OCI-LY1 (cell line): ENCODE results near the gene TYW1.
A peak's percentile ranks its signal among the peaks of the same experiment; 100 is the strongest.
"Not testable (repeated sequence)": the region's sequence is repeated elsewhere in the genome, so short reads cannot be mapped to it uniquely, and the experiment has no call there.

Source experiments
- H2AFZ ChIP-seq: fragments of 200-600 bp; sonication (generic), shearing (Covaris generic); 2 replicates; pipeline ENCODE4 v1.6.0; 2014; ENCODE audit warnings: antibody characterized with exemption, mild to moderate bottlenecking, low read length
- H3F3A ChIP-seq: fragments of 200-600 bp; sonication (generic), shearing (Covaris generic); 2 replicates; pipeline ENCODE4 v1.6.0; 2014; ENCODE audit warnings: mild to moderate bottlenecking, antibody characterized with exemption, low read length, moderate library complexity; ENCODE audit not compliant: insufficient read depth
- H3K27ac ChIP-seq: fragments of 200-600 bp; sonication (generic); 2 replicates; pipeline ENCODE4 v1.5.1; 2014; ENCODE audit warnings: low read length, mixed run types, mild to moderate bottlenecking, low read depth; ENCODE audit not compliant: poor library complexity, severe bottlenecking
- H3K27me3 ChIP-seq: fragments of 200-600 bp; sonication (generic); 2 replicates; pipeline ENCODE4 v1.6.0; 2014; ENCODE audit warnings: antibody characterized with exemption, mild to moderate bottlenecking, low read length, moderate library complexity; ENCODE audit not compliant: insufficient read depth
- H3K36me3 ChIP-seq: fragments of 200-600 bp; sonication (generic); 2 replicates; pipeline ENCODE4 v1.6.1; 2014; ENCODE audit warnings: mild to moderate bottlenecking, antibody characterized with exemption, low read length, moderate library complexity, mixed read lengths; ENCODE audit not compliant: insufficient read depth
- H3K4me1 ChIP-seq: fragments of 200-600 bp; sonication (generic); 2 replicates; pipeline ENCODE4 v1.5.1; 2014; ENCODE audit warnings: mild to moderate bottlenecking, low read length, moderate library complexity; ENCODE audit not compliant: insufficient read depth, severe bottlenecking
- H3K4me2 ChIP-seq: fragments of 200-600 bp; sonication (generic), shearing (Covaris generic); 2 replicates; pipeline ENCODE4 v1.6.1; 2014; ENCODE audit warnings: low read length
- H3K4me3 ChIP-seq: fragments of 200-600 bp; sonication (generic); 2 replicates; pipeline ENCODE4 v1.5.1; 2014; ENCODE audit warnings: low read length, low read depth, mild to moderate bottlenecking, mixed read lengths; ENCODE audit not compliant: poor library complexity, severe bottlenecking
- H3K79me2 ChIP-seq: fragments of 200-600 bp; shearing (Covaris generic); 2 replicates; pipeline ENCODE4 v1.6.1; 2016; ENCODE audit warnings: mixed run types, low read length, mixed read lengths; ENCODE audit not compliant: insufficient read depth
- H3K9ac ChIP-seq: fragments of 200-600 bp; sonication (generic), shearing (Covaris generic); 2 replicates; pipeline ENCODE4 v1.6.1; 2014; ENCODE audit warnings: mild to moderate bottlenecking, low read length, mixed read lengths
- H3K9me2 ChIP-seq: fragments of 200-600 bp; sonication (generic), shearing (Covaris generic); 2 replicates; pipeline ENCODE4 v1.6.1; 2014; ENCODE audit warnings: low read depth, mild to moderate bottlenecking, low read length, mixed read lengths
- H3K9me3 ChIP-seq: fragments of 200-600 bp; shearing (Covaris generic); 2 replicates; pipeline ENCODE4 v1.6.1; 2014; ENCODE audit warnings: low read length, mixed read lengths
- H4K20me1 ChIP-seq: fragments of 200-600 bp; sonication (generic), shearing (Covaris generic); 2 replicates; pipeline ENCODE4 v1.6.0; 2016; ENCODE audit warnings: mild to moderate bottlenecking, low read length; ENCODE audit not compliant: insufficient read depth
- CTCF ChIP-seq: fragments of 200-600 bp; sonication (generic), shearing (Covaris generic); IDR thresholded peaks from 2 replicates; pipeline ENCODE4 v1.5.1; 2017; ENCODE audit warnings: mild to moderate bottlenecking, antibody characterized with exemption, low read length, moderate library complexity, mixed read lengths
- EZH2 ChIP-seq: fragments of 200-600 bp; sonication (generic), shearing (Covaris generic); IDR thresholded peaks from 2 replicates; pipeline ENCODE4 v1.8.0; 2017; ENCODE audit warnings: borderline replicate concordance, mixed run types, mild to moderate bottlenecking, antibody characterized with exemption, low read length, moderate library complexity, mixed read lengths

TYW1 gene

GRCh38 chr7:67105377-67105776 lies 108.7 kb downstream of the TYW1 start:
- H3K4me1 ChIP-seq: no peaks in the 10 kb centered on the region

GRCh38 chr7:67106255-67106654 lies 109.6 kb downstream of the TYW1 start:
- not testable (repeated sequence) for H3K4me2 ChIP-seq, H3K4me3 ChIP-seq, H3K9me2 ChIP-seq, H3K27me3 ChIP-seq, H3K4me1 ChIP-seq, H3K9me3 ChIP-seq, H3K79me2 ChIP-seq, H4K20me1 ChIP-seq, H2AFZ ChIP-seq, H3K9ac ChIP-seq, H3K27ac ChIP-seq, H3F3A ChIP-seq
- peaks cover 28% of the 10 kb centered on the region for H3K36me3 ChIP-seq

More at GRCh38 chr7:67105377-67105776, 108.7 kb downstream of the TYW1 start:
- no peak overlapping the region for H3K4me2 ChIP-seq
- TF ChIP-seq EZH2 (no peak), CTCF (no peak)
- peaks cover 28% of the 10 kb centered on the region for H3K36me3 ChIP-seq
- H2AFZ ChIP-seq: no peak overlapping the region
- no peaks in the 10 kb centered on the region for H4K20me1 ChIP-seq
- H3K9ac ChIP-seq: no peak overlapping the region
- H3K4me3 ChIP-seq: no peak overlapping the region
- no peaks in the 10 kb centered on the region for H3K27me3 ChIP-seq
- no peaks in the 10 kb centered on the region for H3K9me3 ChIP-seq
- no peak overlapping the region for H3K27ac ChIP-seq
- H3K9me2 ChIP-seq: no peaks in the 10 kb centered on the region
- no peaks in the 10 kb centered on the region for H3F3A ChIP-seq
- no peaks in the 10 kb centered on the region for H3K79me2 ChIP-seq

- H3K79me2 ChIP-seq, H3K9me2 ChIP-seq, H4K20me1 ChIP-seq, H2AFZ ChIP-seq, H3K4me3 ChIP-seq, H3K9me3 ChIP-seq, H3F3A ChIP-seq, H3K4me1 ChIP-seq, H3K4me2 ChIP-seq, H3K27me3 ChIP-seq, H3K27ac ChIP-seq, H3K9ac ChIP-seq: not testable (repeated sequence)
- H3K36me3 ChIP-seq: peaks cover 17% of the 10 kb centered on the region
Measured at GRCh38 chr7:67111342-67111741, 114.7 kb downstream of the TYW1 start.

GRCh38 chr7:67114483-67115246 lies 118.0 kb downstream of the TYW1 start:
- H3F3A ChIP-seq: not testable (repeated sequence)

GRCh38 chr7:67120491-67120890 lies 123.9 kb downstream of the TYW1 start:
- H3K4me2 ChIP-seq, H3K9me2 ChIP-seq, H3K4me1 ChIP-seq, H3K9ac ChIP-seq, H4K20me1 ChIP-seq, H3K27ac ChIP-seq, H3K4me3 ChIP-seq, H3K27me3 ChIP-seq, H3F3A ChIP-seq, H3K79me2 ChIP-seq, H3K9me3 ChIP-seq, H2AFZ ChIP-seq: not testable (repeated sequence)
- peaks cover 20% of the 10 kb centered on the region for H3K36me3 ChIP-seq

More at GRCh38 chr7:67114483-67115246, 118.0 kb downstream of the TYW1 start:
- not testable (repeated sequence) for H3K4me2 ChIP-seq, H3K9me2 ChIP-seq, H3K27ac ChIP-seq, H3K9ac ChIP-seq, H3K4me3 ChIP-seq, H3K79me2 ChIP-seq, H2AFZ ChIP-seq, H3K4me1 ChIP-seq, H3K27me3 ChIP-seq, H3K9me3 ChIP-seq, H4K20me1 ChIP-seq
- peaks cover 20% of the 10 kb centered on the region for H3K36me3 ChIP-seq

- H3K27me3 ChIP-seq, H3K36me3 ChIP-seq, H3K9me2 ChIP-seq, H4K20me1 ChIP-seq, H3K9me3 ChIP-seq, H3F3A ChIP-seq, H2AFZ ChIP-seq, H3K79me2 ChIP-seq: not testable (repeated sequence)
- peak overlapping the region; percentile 87 for H3K27ac ChIP-seq
- peak overlapping the region; percentile 42; the same call in 1 of the 2 replicates for H3K4me2 ChIP-seq
- H3K9ac ChIP-seq: peak overlapping the region; percentile 11; the same call in 1 of the 2 replicates
- peak overlapping the region; percentile 14 for H3K4me3 ChIP-seq
- H3K4me1 ChIP-seq: peaks cover 30% of the 10 kb centered on the region
Measured at GRCh38 chr7:67128257-67128656, 131.6 kb downstream of the TYW1 start.

- not testable (repeated sequence) for H3K4me3 ChIP-seq, H3K9me3 ChIP-seq, H3K79me2 ChIP-seq, H3K9ac ChIP-seq, H3K4me2 ChIP-seq, H2AFZ ChIP-seq, H3F3A ChIP-seq, H3K9me2 ChIP-seq, H3K36me3 ChIP-seq, H3K27me3 ChIP-seq, H4K20me1 ChIP-seq
- Histone ChIP-seq H3K27ac (peak overlapping the region; percentile 87), H3K4me1 (peaks cover 30% of the 10 kb centered on the region)
Measured at GRCh38 chr7:67130766-67131165, 134.1 kb downstream of the TYW1 start.
